ENCODE data around the gene SHISAL1. TPM values are rescaled to one million over a fixed set of nuclear protein-coding genes. Genes with fewer than 3 reads are reported as not detected.

The SHISAL1 gene
- total RNA-seq, 4 donors from 2014 or later: 6.6 to 20.4 (median 12.4) TPM

- DNase-seq (ENCODE audit: extremely low spot score): no peak
- no peaks in the 10 kb centered on the region for H3K36me3 ChIP-seq
- no peaks in the 10 kb centered on the region for H3K4me1 ChIP-seq
- TF ChIP-seq EP300 (IDR thresholded peaks at IDR 0.05) (no peak), POLR2A (IDR thresholded peaks at IDR 0.05; ENCODE audit: low read depth) (no peak), POLR2AphosphoS5 (IDR thresholded peaks at IDR 0.05) (no peak), CTCF (IDR thresholded peaks at IDR 0.05) (no peak)
- no peaks in the 10 kb centered on the region for H3K27me3 ChIP-seq
- intact Hi-C loops (cut with DNase I): no loop called here
- no peak overlapping the region for H3K4me3 ChIP-seq
- WGBS: 58% methylated on average over 18 of the region's 21 CpGs
- H3K27ac ChIP-seq (replicated peaks in 1 of 4): no peak overlapping the region
- peaks cover 0 to 12% (median 3%) of the 10 kb centered on the region in 4 donors for H3K9me3 ChIP-seq
These were observed 20.9 kb downstream of the SHISAL1 start for GRCh38 chr22:44291674-44292360.

GRCh38 chr22:44291265-44291664 is 21.5 kb downstream of the SHISAL1 start:
- H3K27me3 ChIP-seq: no peaks in the 10 kb centered on the region
- peaks cover 0 to 12% (median 3%) of the 10 kb centered on the region in 4 donors for H3K9me3 ChIP-seq
- intact Hi-C loops (cut with DNase I): no loop called here
- no peaks in the 10 kb centered on the region for H3K36me3 ChIP-seq
- H3K4me1 ChIP-seq: no peaks in the 10 kb centered on the region
- no peak for DNase-seq (ENCODE audit: extremely low spot score)
- no peak overlapping the region for H3K4me3 ChIP-seq
- no peak overlapping the region for H3K27ac ChIP-seq (replicated peaks in 1 of 4)
- WGBS: 77% methylated on average over 6 of the region's 8 CpGs
- TF ChIP-seq CTCF (IDR thresholded peaks at IDR 0.05): no peak
- TF ChIP-seq POLR2A (IDR thresholded peaks at IDR 0.05; ENCODE audit: low read depth): no peak
- TF ChIP-seq EP300 (IDR thresholded peaks at IDR 0.05): no peak

GRCh38 chr22:44289414-44290171 is 23.2 kb downstream of the SHISAL1 start:
- TF ChIP-seq EP300 (IDR thresholded peaks at IDR 0.05) (no peak), POLR2A (IDR thresholded peaks at IDR 0.05; ENCODE audit: low read depth) (no peak), CTCF (IDR thresholded peaks at IDR 0.05) (no peak), POLR2AphosphoS5 (IDR thresholded peaks at IDR 0.05) (no peak)
- no peak overlapping the region for H3K4me3 ChIP-seq
- H3K27me3 ChIP-seq: no peaks in the 10 kb centered on the region
- no peaks in the 10 kb centered on the region for H3K4me1 ChIP-seq
- no peaks in the 10 kb centered on the region for H3K36me3 ChIP-seq
- intact Hi-C loops (cut with DNase I): no loop called here
- H3K9me3 ChIP-seq: peaks cover 0 to 8% (median 3%) of the 10 kb centered on the region in 4 donors
- no peak overlapping the region for H3K27ac ChIP-seq (replicated peaks in 1 of 4)
- no peak for DNase-seq (ENCODE audit: extremely low spot score)
- WGBS: 77% methylated on average over 13 of the region's 13 CpGs

DNA sequence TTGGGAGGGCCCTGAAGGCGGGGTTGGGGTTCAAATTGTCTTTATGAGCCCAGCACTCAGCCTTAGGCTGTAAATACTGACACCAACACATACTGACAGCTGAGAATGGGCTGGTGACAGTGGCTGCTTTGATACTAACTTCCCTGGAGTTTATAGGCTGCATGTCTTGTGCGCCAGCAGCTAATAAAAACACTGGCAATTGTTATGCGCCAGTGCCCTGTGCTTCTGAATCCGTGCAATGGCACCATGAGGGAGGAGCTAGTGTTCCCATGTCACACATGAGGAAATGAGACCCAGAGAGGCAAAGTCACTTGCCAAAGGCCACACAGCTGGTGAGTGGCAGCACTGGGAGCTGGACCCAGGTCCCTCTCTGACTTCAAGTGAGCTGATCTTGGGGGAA is 23.8 kb downstream of the SHISAL1 start:
- DNase-seq (ENCODE audit: extremely low spot score): no peak
- Histone ChIP-seq H3K36me3 (no peaks in the 10 kb centered on the region), H3K4me3 (no peak overlapping the region), H3K27ac (replicated peaks in 1 of 4) (no peak overlapping the region), H3K27me3 (no peaks in the 10 kb centered on the region), H3K4me1 (no peaks in the 10 kb centered on the region), H3K9me3 (peaks cover 0 to 1% (median under 1%) of the 10 kb centered on the region in 4 donors)
- WGBS: 87% methylated on average over 2 of the region's 4 CpGs
- TF ChIP-seq POLR2A (IDR thresholded peaks at IDR 0.05; ENCODE audit: low read depth) (no peak), EP300 (IDR thresholded peaks at IDR 0.05) (no peak), POLR2AphosphoS5 (IDR thresholded peaks at IDR 0.05) (no peak), CTCF (IDR thresholded peaks at IDR 0.05) (no peak)
- intact Hi-C loops (cut with DNase I): no loop called here
